Measurements from ENCODE around the gene INPP4B. TPM values are rescaled to one million over a fixed set of nuclear protein-coding genes. Genes with fewer than 3 reads are reported as not detected.

The INPP4B gene
- total RNA-seq, 1 experiment from 2014 or later = 14.3 TPM

GRCh38 chr4:142700531-142700930 lies 145.6 kb downstream of the INPP4B start:
- H3K4me2 ChIP-seq (ENCODE audit: low read length) = no peak overlapping the region
- H3K9me2 ChIP-seq (ENCODE audit: insufficient read depth) = no peaks in the 10 kb centered on the region; the same call in 1 of the 2 replicates
- intact Hi-C loops (cut with micrococcal nuclease) = no loop called here
- ChIA-PET POLR2A (no interaction called here), RAD21 (ENCODE audit: low non-redundant PET in 1 of 2, low total read pairs in 2 of 2, uncharacterized antibody in 2 of 2, unreplicated experiment in 2 of 2) (no interaction called here), CTCF (no interaction called here)
- DNase-seq (ENCODE audit: low read depth, low spot score) (no peak), ATAC-seq (no peak)
- no peaks in the 10 kb centered on the region for H3K4me1 ChIP-seq (ENCODE audit: control insufficient read depth in 1 of 2, insufficient read depth in 2 of 2, low read length in 2 of 2)
- no peaks in the 10 kb centered on the region for H3K36me3 ChIP-seq (ENCODE audit: control insufficient read depth in 1 of 2, insufficient read depth in 2 of 2, low read length in 2 of 2)
- no peak overlapping the region for H3K4me3 ChIP-seq (replicated peaks in 1 of 2; ENCODE audit: low read depth in 1 of 2, low read length in 2 of 2)
- H4K20me1 ChIP-seq (ENCODE audit: insufficient read depth) = no peaks in the 10 kb centered on the region
- TF ChIP-seq POLR2AphosphoS5 (IDR thresholded peaks at IDR 0.05; ENCODE audit: low read depth, low read length) = no peak
- no peak for TF ChIP-seq POLR2A (IDR thresholded peaks at IDR 0.05; ENCODE audit: borderline replicate concordance, extremely low read depth, insufficient read depth, insufficient read length)
- TF ChIP-seq EZH2 (IDR thresholded peaks at IDR 0.05) = no peak
- no peak for TF ChIP-seq ELF1 (IDR thresholded peaks at IDR 0.05; ENCODE audit: borderline replicate concordance, low read depth)
- TF ChIP-seq FOSL1 (IDR thresholded peaks at IDR 0.05; ENCODE audit: low read depth) = no peak
- TF ChIP-seq TCF7L2 (IDR thresholded peaks at IDR 0.05; ENCODE audit: borderline replicate concordance, extremely low read depth, insufficient read depth, insufficient read length) = no peak
- no peak for TF ChIP-seq REST (IDR thresholded peaks at IDR 0.05; ENCODE audit: low read depth)
- H3K27me3 ChIP-seq (ENCODE audit: insufficient read depth, low read length) = no peaks in the 10 kb centered on the region
- no peak overlapping the region for H3K27ac ChIP-seq (ENCODE audit: low read depth, low read length)
- no peaks in the 10 kb centered on the region for H3K9me3 ChIP-seq (ENCODE audit: control insufficient read depth in 1 of 2, insufficient read depth in 1 of 2, low read depth in 1 of 2, low read length in 2 of 2)
- no TSS peak for BruUV-seq (replicated peaks)
- H3K9ac ChIP-seq (ENCODE audit: low read length) = no peak overlapping the region
- H3K79me2 ChIP-seq (ENCODE audit: insufficient read depth, low read length) = no peaks in the 10 kb centered on the region
- no peak overlapping the region for H2AFZ ChIP-seq (ENCODE audit: low read depth, low read length, poor library complexity, severe bottlenecking)

DNA sequence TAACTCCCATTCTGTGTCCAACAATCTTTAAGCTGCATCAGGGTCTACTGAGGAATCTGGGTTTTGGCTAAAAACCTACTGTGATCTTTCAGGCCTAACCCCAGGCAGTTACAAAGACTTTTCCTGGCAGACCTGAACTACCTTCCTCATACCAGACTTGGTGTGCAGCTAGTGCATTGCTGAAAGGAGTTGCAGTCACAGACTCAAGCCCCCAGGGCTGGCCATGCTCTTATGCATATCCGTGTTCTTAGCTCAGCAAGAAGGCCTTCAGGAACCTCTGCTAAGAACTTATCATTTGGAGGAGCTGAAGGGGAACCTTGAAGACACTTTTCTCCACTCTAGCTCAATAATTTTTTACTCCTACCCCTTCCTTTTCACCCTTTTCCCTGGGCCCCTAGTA lies 147.5 kb downstream of the INPP4B start:
- H3K36me3 ChIP-seq (ENCODE audit: control insufficient read depth in 1 of 2, insufficient read depth in 2 of 2, low read length in 2 of 2) = no peaks in the 10 kb centered on the region
- ChIA-PET RAD21 (ENCODE audit: low non-redundant PET in 1 of 2, low total read pairs in 2 of 2, uncharacterized antibody in 2 of 2, unreplicated experiment in 2 of 2) (no interaction called here), CTCF (no interaction called here), POLR2A (no interaction called here)
- no peak overlapping the region for H3K4me2 ChIP-seq (ENCODE audit: low read length)
- no peak for TF ChIP-seq CTCF (IDR thresholded peaks at IDR 0.05 in 2 of 3, conservative IDR thresholded peaks at IDR 0.05 in 1 of 3; ENCODE audit: borderline replicate concordance in 1 of 3, insufficient read depth in 1 of 3, low read depth in 2 of 3, low read length in 2 of 3)
- ATAC-seq (no peak), DNase-seq (ENCODE audit: low read depth, low spot score) (no peak)
- H3K4me3 ChIP-seq (replicated peaks in 1 of 2; ENCODE audit: low read depth in 1 of 2, low read length in 2 of 2) = no peak overlapping the region
- intact Hi-C loops (cut with micrococcal nuclease) = no loop called here
- H3K9ac ChIP-seq (ENCODE audit: low read length) = no peak overlapping the region
- no peaks in the 10 kb centered on the region; the same call in 1 of the 2 replicates for H3K9me2 ChIP-seq (ENCODE audit: insufficient read depth)
- no peaks in the 10 kb centered on the region for H3K27me3 ChIP-seq (ENCODE audit: insufficient read depth, low read length)
- no peaks in the 10 kb centered on the region for H3K9me3 ChIP-seq (ENCODE audit: control insufficient read depth in 1 of 2, insufficient read depth in 1 of 2, low read depth in 1 of 2, low read length in 2 of 2)
- no peaks in the 10 kb centered on the region for H3K79me2 ChIP-seq (ENCODE audit: insufficient read depth, low read length)
- no peaks in the 10 kb centered on the region for H4K20me1 ChIP-seq (ENCODE audit: insufficient read depth)
- no TSS peak for BruUV-seq (replicated peaks)
- H3K4me1 ChIP-seq (ENCODE audit: control insufficient read depth in 1 of 2, insufficient read depth in 2 of 2, low read length in 2 of 2) = no peaks in the 10 kb centered on the region
- H3K27ac ChIP-seq (ENCODE audit: low read depth, low read length) = no peak overlapping the region
- no peak overlapping the region for H2AFZ ChIP-seq (ENCODE audit: low read depth, low read length, poor library complexity, severe bottlenecking)
